Astrocyte (in vitro differentiated cells and primary cell): Measurements from ENCODE around the gene CTNNA2. TPM values are rescaled to one million over a fixed set of nuclear protein-coding genes. Genes with fewer than 3 reads are reported as not detected.
A peak's percentile ranks its signal among the peaks of the same experiment; 100 is the strongest.

Experiments
- DNase-seq: peaks from one replicate; pipeline ENCODE4 v3.0.0-alpha.2; 2010; ENCODE audit warnings: low read depth
- FAIRE-seq: peaks from 2 replicates; lab custom pipeline; 2011; peaks lifted over from hg19 to GRCh38; lab: Jason Lieb, UNC
- H2AFZ ChIP-seq: 2 replicates; pipeline ENCODE4 v1.6.0; 2012; ENCODE audit warnings: low read depth, low read length, inconsistent platforms
- H3K27ac ChIP-seq: 2 replicates; pipeline ENCODE4 v1.5.1; 2011; ENCODE audit warnings: low read depth, low read length, inconsistent platforms
- H3K27me3 ChIP-seq: 2 replicates; pipeline ENCODE4 v1.6.0; 2011; ENCODE audit warnings: low read length, inconsistent platforms; ENCODE audit not compliant: insufficient read depth
- H3K36me3 ChIP-seq: 2 replicates; pipeline ENCODE4 v1.5.1; 2011; ENCODE audit warnings: low read length, inconsistent platforms; ENCODE audit not compliant: insufficient read depth
- H3K4me1 ChIP-seq: 2 replicates; pipeline ENCODE4 v1.5.1; 2011; ENCODE audit warnings: low read length, inconsistent platforms; ENCODE audit not compliant: insufficient read depth
- H3K4me2 ChIP-seq: 2 replicates; pipeline ENCODE4 v1.6.0; 2012; ENCODE audit warnings: low read length, inconsistent platforms
- H3K4me3 ChIP-seq: 2 replicates; pipeline ENCODE4 v1.5.1; 2011; ENCODE audit warnings: low read depth, mild to moderate bottlenecking, low read length, inconsistent platforms; ENCODE audit not compliant: insufficient read depth
- H3K79me2 ChIP-seq: 2 replicates; pipeline ENCODE4 v1.6.0; 2012; ENCODE audit warnings: mild to moderate bottlenecking, low read length, inconsistent platforms; ENCODE audit not compliant: insufficient read depth
- H3K9ac ChIP-seq: 2 replicates; pipeline ENCODE4 v1.6.0; 2012; ENCODE audit warnings: mild to moderate bottlenecking, low read length, inconsistent platforms
- H3K9me3 ChIP-seq: 2 replicates; pipeline ENCODE4 v1.5.1; 2012; ENCODE audit warnings: low read depth, mild to moderate bottlenecking, low read length, inconsistent platforms; ENCODE audit not compliant: insufficient read depth
- H4K20me1 ChIP-seq: 2 replicates; pipeline ENCODE4 v1.6.0; 2012; ENCODE audit warnings: low read length, inconsistent platforms; ENCODE audit not compliant: insufficient read depth
- H3K27ac Mint-ChIP-seq: one replicate; pipeline ENCODE4 v1.8.0; 2021; ENCODE audit warnings: mild to moderate bottlenecking, mixed read lengths; ENCODE audit not compliant: unreplicated experiment
- H3K27me3 Mint-ChIP-seq: one replicate; pipeline ENCODE4 v1.8.0; 2021; ENCODE audit warnings: low read depth, mixed read lengths; ENCODE audit not compliant: unreplicated experiment
- H3K36me3 Mint-ChIP-seq: one replicate; pipeline ENCODE4 v1.8.0; 2021; ENCODE audit warnings: low read depth, mixed read lengths; ENCODE audit not compliant: unreplicated experiment
- H3K4me1 Mint-ChIP-seq: one replicate; pipeline ENCODE4 v1.8.0; 2021; ENCODE audit warnings: low read depth, mixed read lengths; ENCODE audit not compliant: unreplicated experiment
- H3K4me3 Mint-ChIP-seq: one replicate; pipeline ENCODE4 v1.8.0; 2021; ENCODE audit warnings: mild to moderate bottlenecking, moderate library complexity, mixed read lengths; ENCODE audit not compliant: unreplicated experiment
- H3K9me3 Mint-ChIP-seq: one replicate; pipeline ENCODE4 v1.8.0; 2021; ENCODE audit warnings: mild to moderate bottlenecking, mixed read lengths; ENCODE audit not compliant: unreplicated experiment
- EZH2 ChIP-seq: IDR thresholded peaks from 2 replicates; pipeline ENCODE4 v1.6.1; 2012; ENCODE audit warnings: mild to moderate bottlenecking, low read length, inconsistent platforms; ENCODE audit not compliant: insufficient read depth
- total RNA-seq: library from RNA; stranded (reverse); gene quantifications from 2 replicates; pipeline ENCODE4 v1.2.1, GENCODE V29; 2021
- TF ChIP-seq, protein P1 (sequence below): IDR thresholded peaks from 2 replicates; pipeline ENCODE4 v1.5.1; 2011; ENCODE audit warnings: low read depth, mild to moderate bottlenecking, inconsistent platforms, low read length, moderate library complexity; ENCODE audit not compliant: insufficient read depth

CTNNA2 gene
- total RNA-seq, 1 donor from 2014 or later, result 3.9 TPM

GRCh38 chr2:79827881-79828280, 315.0 kb downstream of the CTNNA2 start:
- DNase-seq (no peak), FAIRE-seq (no peak)

DNA sequence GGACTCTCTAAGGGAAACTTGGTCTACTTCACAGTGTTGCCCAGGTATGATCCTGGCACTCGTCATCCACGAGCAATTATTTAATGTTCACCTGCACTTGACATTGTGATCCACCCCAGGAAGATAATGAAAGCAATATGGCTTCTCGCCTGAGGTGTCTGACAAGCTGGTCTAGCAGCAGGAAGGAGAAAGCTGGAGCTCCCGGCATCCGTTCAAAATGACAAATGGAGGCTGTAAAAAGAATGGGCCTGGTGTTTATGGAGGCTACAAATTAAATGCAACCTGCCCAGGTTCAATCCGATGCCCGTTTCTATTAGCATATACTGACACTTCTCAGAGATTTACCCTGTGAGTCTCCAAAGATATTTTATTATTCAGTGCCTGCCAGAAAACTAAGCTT, 317.6 kb downstream of the CTNNA2 start:
- Histone ChIP-seq H2AFZ (no peak overlapping the region), H3K4me1 (peaks cover 12% of the 10 kb centered on the region), H3K9me3 (no peaks in the 10 kb centered on the region), H4K20me1 (no peaks in the 10 kb centered on the region), H3K27me3 (no peaks in the 10 kb centered on the region), H3K9ac (no peak overlapping the region), H3K4me2 (no peak overlapping the region), H3K27ac (no peak overlapping the region), H3K4me3 (no peak overlapping the region), H3K36me3 (no peaks in the 10 kb centered on the region), H3K79me2 (no peaks in the 10 kb centered on the region)
- Mint-ChIP-seq H3K4me1 (peaks cover 3% of the 10 kb centered on the region), H3K9me3 (no peaks in the 10 kb centered on the region), H3K36me3 (no peaks in the 10 kb centered on the region), H3K4me3 (no peak overlapping the region), H3K27me3 (no peaks in the 10 kb centered on the region), H3K27ac (no peak overlapping the region)
- FAIRE-seq, result no peak
- TF ChIP-seq, protein P1, sequence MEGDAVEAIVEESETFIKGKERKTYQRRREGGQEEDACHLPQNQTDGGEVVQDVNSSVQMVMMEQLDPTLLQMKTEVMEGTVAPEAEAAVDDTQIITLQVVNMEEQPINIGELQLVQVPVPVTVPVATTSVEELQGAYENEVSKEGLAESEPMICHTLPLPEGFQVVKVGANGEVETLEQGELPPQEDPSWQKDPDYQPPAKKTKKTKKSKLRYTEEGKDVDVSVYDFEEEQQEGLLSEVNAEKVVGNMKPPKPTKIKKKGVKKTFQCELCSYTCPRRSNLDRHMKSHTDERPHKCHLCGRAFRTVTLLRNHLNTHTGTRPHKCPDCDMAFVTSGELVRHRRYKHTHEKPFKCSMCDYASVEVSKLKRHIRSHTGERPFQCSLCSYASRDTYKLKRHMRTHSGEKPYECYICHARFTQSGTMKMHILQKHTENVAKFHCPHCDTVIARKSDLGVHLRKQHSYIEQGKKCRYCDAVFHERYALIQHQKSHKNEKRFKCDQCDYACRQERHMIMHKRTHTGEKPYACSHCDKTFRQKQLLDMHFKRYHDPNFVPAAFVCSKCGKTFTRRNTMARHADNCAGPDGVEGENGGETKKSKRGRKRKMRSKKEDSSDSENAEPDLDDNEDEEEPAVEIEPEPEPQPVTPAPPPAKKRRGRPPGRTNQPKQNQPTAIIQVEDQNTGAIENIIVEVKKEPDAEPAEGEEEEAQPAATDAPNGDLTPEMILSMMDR, result no peak
- TF ChIP-seq EZH2, result no peak
- no peak for DNase-seq

More at GRCh38 chr2:79827881-79828280, 315.0 kb downstream of the CTNNA2 start:
- Mint-ChIP-seq H3K36me3 (no peaks in the 10 kb centered on the region), H3K27ac (no peak overlapping the region), H3K9me3 (no peaks in the 10 kb centered on the region), H3K4me3 (no peak overlapping the region), H3K27me3 (no peaks in the 10 kb centered on the region), H3K4me1 (peaks cover 6% of the 10 kb centered on the region)
- no peaks in the 10 kb centered on the region for H3K36me3 ChIP-seq
- H3K79me2 ChIP-seq, result no peaks in the 10 kb centered on the region
- H3K9me3 ChIP-seq, result no peaks in the 10 kb centered on the region
- H3K9ac ChIP-seq, result no peak overlapping the region
- H2AFZ ChIP-seq, result no peak overlapping the region
- no peak overlapping the region for H3K4me3 ChIP-seq
- H3K27ac ChIP-seq, result no peak overlapping the region
- TF ChIP-seq EZH2, result no peak
- TF ChIP-seq, protein P1, result no peak
- H4K20me1 ChIP-seq, result no peaks in the 10 kb centered on the region
- H3K4me2 ChIP-seq, result no peak overlapping the region
- H3K27me3 ChIP-seq, result no peaks in the 10 kb centered on the region
- peaks cover 10% of the 10 kb centered on the region for H3K4me1 ChIP-seq

DNA sequence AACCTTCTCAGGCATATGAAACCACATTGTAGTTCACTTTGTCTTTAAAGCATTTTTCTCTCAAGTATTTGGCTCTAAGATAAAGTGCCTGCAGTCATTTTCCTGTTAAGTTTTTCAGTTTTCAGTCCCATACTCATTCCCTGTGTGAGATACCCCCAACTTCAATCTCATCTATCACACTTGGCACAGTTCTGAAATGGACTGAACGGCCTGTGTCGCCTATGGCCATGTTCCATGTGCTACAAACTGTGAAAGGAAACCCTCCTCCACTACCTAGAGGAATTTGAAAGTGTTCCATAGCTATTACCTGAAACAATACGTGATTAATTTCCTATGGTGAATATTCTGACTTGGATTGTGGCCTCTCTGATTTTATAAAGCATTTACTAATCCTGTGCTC, 319.1 kb downstream of the CTNNA2 start:
- Histone ChIP-seq H3K27me3 (no peaks in the 10 kb centered on the region), H3K36me3 (no peaks in the 10 kb centered on the region), H2AFZ (peak overlapping the region; percentile 35), H3K4me2 (peak overlapping the region; percentile 20), H3K9me3 (no peaks in the 10 kb centered on the region), H3K79me2 (no peaks in the 10 kb centered on the region), H4K20me1 (no peaks in the 10 kb centered on the region), H3K4me3 (no peak overlapping the region), H3K9ac (no peak overlapping the region), H3K4me1 (peaks cover 12% of the 10 kb centered on the region), H3K27ac (peak overlapping the region; percentile 31)
- Mint-ChIP-seq H3K27me3 (no peaks in the 10 kb centered on the region), H3K27ac (no peak overlapping the region), H3K36me3 (no peaks in the 10 kb centered on the region), H3K4me3 (no peak overlapping the region), H3K9me3 (peaks cover 1% of the 10 kb centered on the region), H3K4me1 (peaks cover 3% of the 10 kb centered on the region)
- TF ChIP-seq, protein P1, result no peak
- TF ChIP-seq EZH2, result no peak
- FAIRE-seq, result no peak
- DNase-seq, result no peak
